ENCODE measurements around the gene SND1. TPM values are rescaled to one million over a fixed set of nuclear protein-coding genes. Genes with fewer than 3 reads are reported as not detected.

Gene SND1
- total RNA-seq (2012; rRNA removed): 222 and 250 TPM in 2 replicates

DNA sequence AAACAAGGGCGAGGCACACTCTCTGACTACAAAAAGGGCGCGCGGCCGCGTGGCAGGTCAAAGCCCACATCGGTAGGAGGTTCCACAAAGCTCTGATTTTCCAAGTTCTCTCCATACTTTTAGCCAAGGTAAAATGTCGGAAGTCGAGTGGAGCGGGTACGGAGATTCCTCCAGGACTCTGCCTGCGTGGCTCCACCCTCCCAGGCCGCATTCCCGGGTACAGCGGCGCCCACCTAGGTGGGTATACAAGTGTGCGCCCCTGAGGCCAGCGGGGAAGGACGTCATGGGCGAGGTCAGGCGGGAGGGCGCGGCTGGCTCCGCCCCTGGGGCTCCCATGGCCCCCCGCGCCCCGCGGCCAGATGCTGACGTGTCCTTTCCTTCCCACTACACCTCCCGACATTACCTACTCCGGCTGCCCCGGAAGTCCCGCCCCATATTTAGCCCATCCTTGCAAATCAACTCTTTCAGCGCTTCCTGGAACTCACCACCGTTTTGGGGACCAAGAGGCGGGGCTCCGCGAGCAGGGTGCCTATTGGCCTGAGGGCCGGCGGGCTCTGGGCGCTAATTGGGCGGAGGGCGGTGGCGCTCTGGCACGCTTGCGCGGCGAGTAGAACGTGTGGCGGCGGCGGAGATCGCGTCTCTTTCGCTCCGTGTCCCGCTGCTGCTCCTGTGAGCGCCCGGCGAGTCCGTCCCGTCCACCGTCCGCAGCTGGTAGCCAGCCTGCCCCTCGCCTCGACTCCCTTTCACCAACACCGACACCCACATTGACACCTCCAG, at the start of gene SND1:
Gene SND1 (plus strand): TSS at position 639 of the 777 bp plus-strand sequence. CDS start 180 bp downstream, outside the sequence.
- peaks cover 4% of the 10 kb centered on the region for H3K36me3 ChIP-seq (ENCODE audit: insufficient read depth, low read length)
- H3K4me1 ChIP-seq (ENCODE audit: control insufficient read depth, insufficient read depth, low read length): peaks cover 40% of the 10 kb centered on the region
- H3K9ac ChIP-seq (ENCODE audit: low read depth, low read length): peak within 1 kb of the TSS; percentile 94
- peak within 1 kb of the TSS; percentile 91 for H3K4me2 ChIP-seq (ENCODE audit: low read length)
- peak within 1 kb of the TSS; percentile 93 for H3K4me3 ChIP-seq (ENCODE audit: low read length)
- no peaks in the 10 kb centered on the region for H3K27me3 ChIP-seq (ENCODE audit: control insufficient read depth, insufficient read depth, low read length)
- no peaks in the 10 kb centered on the region for H3K9me3 ChIP-seq (replicated peaks; ENCODE audit: low read length)

DNA sequence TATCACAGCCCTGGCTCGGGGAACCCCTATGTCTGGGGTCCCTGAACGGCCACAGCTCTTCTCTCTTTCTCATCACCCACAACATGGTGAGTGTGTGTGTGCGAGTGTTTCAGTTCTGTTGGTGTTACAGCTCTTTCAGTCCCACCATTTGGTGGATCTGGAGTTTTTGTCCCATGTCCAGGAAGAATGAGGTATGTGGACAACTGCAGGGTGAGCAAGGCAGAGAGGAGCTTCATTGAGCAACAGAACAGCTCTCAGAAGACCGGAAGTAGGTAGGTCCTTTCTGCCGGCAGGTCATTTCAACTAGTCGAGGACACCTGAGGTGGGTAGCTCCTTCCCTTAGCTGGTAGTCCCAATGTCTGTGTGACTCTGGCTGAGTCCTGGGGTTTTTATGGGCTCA, 43.5 kb upstream of the SND1 start:
- no peaks in the 10 kb centered on the region for H3K4me1 ChIP-seq (ENCODE audit: control insufficient read depth, insufficient read depth, low read length)
- H3K36me3 ChIP-seq (ENCODE audit: insufficient read depth, low read length): no peaks in the 10 kb centered on the region
- no peak overlapping the region for H3K9ac ChIP-seq (ENCODE audit: low read depth, low read length)
- no peak overlapping the region for H3K4me2 ChIP-seq (ENCODE audit: low read length)
- H3K9me3 ChIP-seq (replicated peaks; ENCODE audit: low read length): no peaks in the 10 kb centered on the region
- no peak overlapping the region for H3K4me3 ChIP-seq (ENCODE audit: low read length)
- peaks cover 11% of the 10 kb centered on the region for H3K27me3 ChIP-seq (ENCODE audit: control insufficient read depth, insufficient read depth, low read length)

GRCh38 chr7:127609297-127609696, 42.7 kb upstream of the SND1 start:
- no peaks in the 10 kb centered on the region for H3K36me3 ChIP-seq (ENCODE audit: insufficient read depth, low read length)
- no peak overlapping the region for H3K4me2 ChIP-seq (ENCODE audit: low read length)
- peaks cover 19% of the 10 kb centered on the region for H3K27me3 ChIP-seq (ENCODE audit: control insufficient read depth, insufficient read depth, low read length)
- no peaks in the 10 kb centered on the region for H3K4me1 ChIP-seq (ENCODE audit: control insufficient read depth, insufficient read depth, low read length)
- H3K9ac ChIP-seq (ENCODE audit: low read depth, low read length): no peak overlapping the region
- H3K9me3 ChIP-seq (replicated peaks; ENCODE audit: low read length): no peaks in the 10 kb centered on the region
- no peak overlapping the region for H3K4me3 ChIP-seq (ENCODE audit: low read length)

DNA sequence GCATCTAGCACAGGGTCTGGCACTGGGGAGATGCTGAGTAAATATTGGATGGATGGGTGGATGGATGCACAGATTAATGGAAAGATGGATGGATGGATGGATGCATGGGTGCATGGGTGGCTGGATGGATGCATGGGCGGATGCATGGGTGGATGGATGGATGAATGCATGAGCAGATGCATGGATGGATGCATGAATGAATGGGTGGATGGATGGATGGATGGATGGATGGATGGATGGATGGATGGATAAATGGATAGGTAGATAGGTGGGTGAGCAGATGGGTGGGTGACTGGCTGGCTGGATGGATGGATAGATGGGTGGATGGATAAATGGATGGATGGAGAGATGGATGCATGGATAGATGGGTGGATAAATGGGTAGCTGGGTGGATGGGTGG, 39.7 kb upstream of the SND1 start:
- Histone ChIP-seq H3K9ac (ENCODE audit: low read depth, low read length) (no peak overlapping the region), H3K27me3 (ENCODE audit: control insufficient read depth, insufficient read depth, low read length) (peaks cover 49% of the 10 kb centered on the region), H3K4me3 (ENCODE audit: low read length) (no peak overlapping the region), H3K4me1 (ENCODE audit: control insufficient read depth, insufficient read depth, low read length) (no peaks in the 10 kb centered on the region), H3K9me3 (replicated peaks; ENCODE audit: low read length) (no peaks in the 10 kb centered on the region), H3K36me3 (ENCODE audit: insufficient read depth, low read length) (no peaks in the 10 kb centered on the region), H3K4me2 (ENCODE audit: low read length) (no peak overlapping the region)

DNA sequence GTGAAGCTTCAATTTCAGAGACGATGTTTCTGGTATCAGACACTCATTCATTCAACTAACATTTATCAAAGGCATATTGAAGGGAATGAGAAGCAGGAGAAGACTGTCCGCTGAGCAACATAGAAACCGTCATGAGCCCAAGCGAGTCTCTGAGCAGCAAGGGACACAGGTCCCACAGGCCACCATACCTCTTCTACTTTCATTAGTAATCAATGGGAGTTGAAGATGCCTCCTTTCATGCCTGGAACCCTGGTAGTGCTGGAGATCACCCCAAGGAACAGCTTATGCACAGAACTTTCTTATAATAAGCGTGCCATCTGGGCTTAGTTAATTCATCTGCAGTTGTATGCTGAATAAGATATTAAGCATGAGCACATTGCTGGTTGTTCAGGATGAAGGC, 35.3 kb upstream of the SND1 start:
- no peaks in the 10 kb centered on the region for H3K4me1 ChIP-seq (ENCODE audit: control insufficient read depth, insufficient read depth, low read length)
- H3K4me3 ChIP-seq (ENCODE audit: low read length): no peak overlapping the region
- no peaks in the 10 kb centered on the region for H3K36me3 ChIP-seq (ENCODE audit: insufficient read depth, low read length)
- peaks cover 87% of the 10 kb centered on the region for H3K27me3 ChIP-seq (ENCODE audit: control insufficient read depth, insufficient read depth, low read length)
- H3K9me3 ChIP-seq (replicated peaks; ENCODE audit: low read length): no peaks in the 10 kb centered on the region
- no peak overlapping the region for H3K9ac ChIP-seq (ENCODE audit: low read depth, low read length)
- no peak overlapping the region for H3K4me2 ChIP-seq (ENCODE audit: low read length)

- H3K9me3 ChIP-seq (replicated peaks; ENCODE audit: low read length): no peaks in the 10 kb centered on the region
- H3K27me3 ChIP-seq (ENCODE audit: control insufficient read depth, insufficient read depth, low read length): peaks cover 96% of the 10 kb centered on the region
- no peak within 1 kb of the TSS for H3K4me2 ChIP-seq (ENCODE audit: low read length)
- no peaks in the 10 kb centered on the region for H3K4me1 ChIP-seq (ENCODE audit: control insufficient read depth, insufficient read depth, low read length)
- H3K4me3 ChIP-seq (ENCODE audit: low read length): no peak within 1 kb of the TSS
- H3K36me3 ChIP-seq (ENCODE audit: insufficient read depth, low read length): no peaks in the 10 kb centered on the region
- no peak within 1 kb of the TSS for H3K9ac ChIP-seq (ENCODE audit: low read depth, low read length)
Measured at GRCh38 chr7:127618042-127618441, 34.0 kb upstream of the SND1 start, which contains the start of gene PAX4. Gene PAX4, minus strand, starts transcription at chr7:127618142. Its CDS starts 2,214 bp downstream, at chr7:127615928.

DNA sequence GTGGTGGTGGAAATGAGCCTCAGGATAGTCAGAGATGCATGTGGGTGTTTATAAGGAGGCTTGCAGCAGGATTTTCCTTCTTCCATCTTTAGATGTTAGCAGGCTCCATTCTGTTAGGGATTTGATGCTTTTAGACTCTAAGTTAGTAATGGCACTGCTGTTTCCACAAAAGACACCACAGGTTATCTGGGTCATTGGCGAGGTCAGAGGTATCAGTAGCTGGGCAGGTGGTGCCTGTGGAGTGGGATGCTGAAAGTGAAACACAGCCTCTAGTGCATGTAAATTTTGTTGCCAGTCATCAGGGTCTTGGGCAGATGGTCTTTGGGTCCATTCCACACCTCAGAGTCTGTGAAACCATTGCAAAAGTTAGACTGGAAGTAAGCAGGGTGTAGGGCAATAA, 33.2 kb upstream of the SND1 start:
- H3K27me3 ChIP-seq (ENCODE audit: control insufficient read depth, insufficient read depth, low read length): peaks cover 93% of the 10 kb centered on the region
- no peaks in the 10 kb centered on the region for H3K4me1 ChIP-seq (ENCODE audit: control insufficient read depth, insufficient read depth, low read length)

GRCh38 chr7:127619681-127620405, 32.2 kb upstream of the SND1 start:
- no peak overlapping the region for H3K4me2 ChIP-seq (ENCODE audit: low read length)

More for the DNA sequence above, 33.2 kb upstream of the SND1 start:
- no peak overlapping the region for H3K4me2 ChIP-seq (ENCODE audit: low read length)
- H3K36me3 ChIP-seq (ENCODE audit: insufficient read depth, low read length): no peaks in the 10 kb centered on the region
- H3K9ac ChIP-seq (ENCODE audit: low read depth, low read length): no peak overlapping the region
- no peak overlapping the region for H3K4me3 ChIP-seq (ENCODE audit: low read length)
- H3K9me3 ChIP-seq (replicated peaks; ENCODE audit: low read length): no peaks in the 10 kb centered on the region

DNA sequence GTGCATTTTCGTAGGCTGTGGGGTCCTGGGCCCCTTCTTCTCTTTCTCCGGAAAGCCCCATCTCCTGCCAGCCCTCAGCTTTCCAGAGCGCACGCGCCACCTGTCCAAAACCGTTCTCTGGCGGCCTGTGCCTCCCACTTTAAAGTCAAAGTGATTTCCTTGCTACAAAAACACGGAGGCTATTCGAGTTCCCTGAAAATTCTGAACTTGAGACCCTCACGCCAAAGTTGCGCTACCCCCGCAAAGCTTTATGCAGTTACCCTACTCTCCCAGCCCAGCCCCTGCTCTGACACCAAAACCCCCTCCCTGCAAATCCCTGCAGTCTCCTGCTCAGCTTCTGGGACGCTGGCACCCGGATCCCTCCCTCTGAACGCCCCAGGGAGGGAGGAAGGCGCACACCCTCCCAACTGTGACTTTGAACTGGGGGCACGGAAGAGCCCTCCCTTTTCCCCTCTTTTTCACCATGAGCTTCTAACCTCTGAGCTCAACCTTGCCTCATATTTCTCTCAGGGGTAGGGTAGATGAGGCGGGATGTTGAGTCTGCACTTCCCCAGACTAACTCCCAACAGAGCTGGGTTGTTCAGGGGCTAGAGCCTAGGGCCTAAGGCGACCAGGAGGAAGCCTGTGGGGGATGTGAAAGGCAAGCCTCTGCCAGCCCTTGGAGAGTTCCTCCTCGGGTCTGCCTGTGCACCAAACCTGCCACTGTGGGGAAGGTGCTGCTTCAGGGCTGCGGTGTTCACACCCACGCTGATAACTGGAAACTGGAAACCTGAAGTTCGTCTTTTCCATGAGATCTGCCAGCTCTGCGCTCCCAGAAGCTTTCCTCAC, 31.4 kb upstream of the SND1 start:
- Histone ChIP-seq H3K4me3 (ENCODE audit: low read length) (no peak overlapping the region), H3K4me2 (ENCODE audit: low read length) (no peak overlapping the region), H3K27me3 (ENCODE audit: control insufficient read depth, insufficient read depth, low read length) (peaks cover 90% of the 10 kb centered on the region), H3K9ac (ENCODE audit: low read depth, low read length) (no peak overlapping the region), H3K4me1 (ENCODE audit: control insufficient read depth, insufficient read depth, low read length) (no peaks in the 10 kb centered on the region), H3K36me3 (ENCODE audit: insufficient read depth, low read length) (no peaks in the 10 kb centered on the region), H3K9me3 (replicated peaks; ENCODE audit: low read length) (no peaks in the 10 kb centered on the region)

More at GRCh38 chr7:127619681-127620405, 32.2 kb upstream of the SND1 start:
- no peaks in the 10 kb centered on the region for H3K36me3 ChIP-seq (ENCODE audit: insufficient read depth, low read length)
- no peaks in the 10 kb centered on the region for H3K4me1 ChIP-seq (ENCODE audit: control insufficient read depth, insufficient read depth, low read length)
- peaks cover 91% of the 10 kb centered on the region for H3K27me3 ChIP-seq (ENCODE audit: control insufficient read depth, insufficient read depth, low read length)
- no peak overlapping the region for H3K9ac ChIP-seq (ENCODE audit: low read depth, low read length)
- no peak overlapping the region for H3K4me3 ChIP-seq (ENCODE audit: low read length)
- no peaks in the 10 kb centered on the region for H3K9me3 ChIP-seq (replicated peaks; ENCODE audit: low read length)

GRCh38 chr7:127625331-127625730, 26.7 kb upstream of the SND1 start:
- no peak overlapping the region for H3K4me2 ChIP-seq (ENCODE audit: low read length)
- no peaks in the 10 kb centered on the region for H3K4me1 ChIP-seq (ENCODE audit: control insufficient read depth, insufficient read depth, low read length)
- no peaks in the 10 kb centered on the region for H3K36me3 ChIP-seq (ENCODE audit: insufficient read depth, low read length)
- no peak overlapping the region for H3K4me3 ChIP-seq (ENCODE audit: low read length)
- peaks cover 64% of the 10 kb centered on the region for H3K27me3 ChIP-seq (ENCODE audit: control insufficient read depth, insufficient read depth, low read length)
- no peak overlapping the region for H3K9ac ChIP-seq (ENCODE audit: low read depth, low read length)
- no peaks in the 10 kb centered on the region for H3K9me3 ChIP-seq (replicated peaks; ENCODE audit: low read length)

GRCh38 chr7:127628445-127628844, 23.5 kb upstream of the SND1 start:
- no peaks in the 10 kb centered on the region for H3K9me3 ChIP-seq (replicated peaks; ENCODE audit: low read length)
- H3K27me3 ChIP-seq (ENCODE audit: control insufficient read depth, insufficient read depth, low read length): peaks cover 36% of the 10 kb centered on the region
- H3K9ac ChIP-seq (ENCODE audit: low read depth, low read length): no peak overlapping the region
- H3K4me2 ChIP-seq (ENCODE audit: low read length): no peak overlapping the region
- no peak overlapping the region for H3K4me3 ChIP-seq (ENCODE audit: low read length)
- H3K36me3 ChIP-seq (ENCODE audit: insufficient read depth, low read length): no peaks in the 10 kb centered on the region
- H3K4me1 ChIP-seq (ENCODE audit: control insufficient read depth, insufficient read depth, low read length): no peaks in the 10 kb centered on the region
